ENCODE data around the gene HSF2BP.

DNA sequence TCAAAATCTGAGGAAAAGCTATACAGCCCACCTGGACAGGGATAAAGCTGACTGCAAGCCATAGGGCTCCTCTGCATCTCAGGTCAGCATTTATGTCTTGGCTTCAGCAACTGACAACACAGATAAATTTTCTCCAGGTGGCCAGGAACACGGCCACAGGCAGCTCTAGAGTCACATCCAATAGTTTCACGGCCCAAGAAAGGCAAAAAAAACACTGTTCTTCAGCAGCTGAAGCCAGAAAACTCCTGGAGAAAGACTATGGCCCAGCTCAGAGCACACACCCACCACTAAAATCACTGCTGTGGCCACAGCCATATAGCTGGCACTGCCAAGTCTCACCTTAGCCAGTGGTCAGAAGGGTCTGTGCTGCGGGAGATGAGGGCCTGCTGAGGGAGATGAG is 77.8 kb downstream of the HSF2BP start:
- TF ChIP-seq, protein P1, sequence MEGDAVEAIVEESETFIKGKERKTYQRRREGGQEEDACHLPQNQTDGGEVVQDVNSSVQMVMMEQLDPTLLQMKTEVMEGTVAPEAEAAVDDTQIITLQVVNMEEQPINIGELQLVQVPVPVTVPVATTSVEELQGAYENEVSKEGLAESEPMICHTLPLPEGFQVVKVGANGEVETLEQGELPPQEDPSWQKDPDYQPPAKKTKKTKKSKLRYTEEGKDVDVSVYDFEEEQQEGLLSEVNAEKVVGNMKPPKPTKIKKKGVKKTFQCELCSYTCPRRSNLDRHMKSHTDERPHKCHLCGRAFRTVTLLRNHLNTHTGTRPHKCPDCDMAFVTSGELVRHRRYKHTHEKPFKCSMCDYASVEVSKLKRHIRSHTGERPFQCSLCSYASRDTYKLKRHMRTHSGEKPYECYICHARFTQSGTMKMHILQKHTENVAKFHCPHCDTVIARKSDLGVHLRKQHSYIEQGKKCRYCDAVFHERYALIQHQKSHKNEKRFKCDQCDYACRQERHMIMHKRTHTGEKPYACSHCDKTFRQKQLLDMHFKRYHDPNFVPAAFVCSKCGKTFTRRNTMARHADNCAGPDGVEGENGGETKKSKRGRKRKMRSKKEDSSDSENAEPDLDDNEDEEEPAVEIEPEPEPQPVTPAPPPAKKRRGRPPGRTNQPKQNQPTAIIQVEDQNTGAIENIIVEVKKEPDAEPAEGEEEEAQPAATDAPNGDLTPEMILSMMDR (IDR thresholded peaks at IDR 0.05): no peak
- TF ChIP-seq POLR2AphosphoS5 (IDR thresholded peaks at IDR 0.05): no peak
- TF ChIP-seq EP300 (IDR thresholded peaks at IDR 0.05): no peak

All from stomach (tissue), 4 donors.